ENCODE measurements around the gene SIGMAR1.
A peak's percentile ranks its signal among the peaks of the same experiment; 100 is the strongest.

GRCh38 chr9:34603610-34604231, 33.9 kb downstream of the SIGMAR1 start:
- TF ChIP-seq CTCF (IDR thresholded peaks at IDR 0.05) (peak; percentile 73 to 93 (median 89)), POLR2A (IDR thresholded peaks at IDR 0.05) (no peak)

Data from uterus (tissue), 2 donors.